HG03571 (cell line): ENCODE measurements around the gene FLOT1.
A peak's percentile ranks its signal among the peaks of the same experiment; 100 is the strongest.
"Not testable (repeated sequence)": the region's sequence is repeated elsewhere in the genome, so short reads cannot be mapped to it uniquely, and the experiment has no call there.

Source experiments
- ATAC-seq: cut with Tn5 transposase; IDR thresholded peaks from one replicate; pipeline ENCODE4 v1.9.1; 2021; ENCODE audit not compliant: unreplicated experiment

The FLOT1 gene

GRCh38 chr6:30767944-30768301, 25.4 kb upstream of the FLOT1 start:
- no peak for ATAC-seq

- peak; percentile 53 for ATAC-seq
These were observed 24.9 kb upstream of the FLOT1 start for GRCh38 chr6:30767158-30767943.

DNA sequence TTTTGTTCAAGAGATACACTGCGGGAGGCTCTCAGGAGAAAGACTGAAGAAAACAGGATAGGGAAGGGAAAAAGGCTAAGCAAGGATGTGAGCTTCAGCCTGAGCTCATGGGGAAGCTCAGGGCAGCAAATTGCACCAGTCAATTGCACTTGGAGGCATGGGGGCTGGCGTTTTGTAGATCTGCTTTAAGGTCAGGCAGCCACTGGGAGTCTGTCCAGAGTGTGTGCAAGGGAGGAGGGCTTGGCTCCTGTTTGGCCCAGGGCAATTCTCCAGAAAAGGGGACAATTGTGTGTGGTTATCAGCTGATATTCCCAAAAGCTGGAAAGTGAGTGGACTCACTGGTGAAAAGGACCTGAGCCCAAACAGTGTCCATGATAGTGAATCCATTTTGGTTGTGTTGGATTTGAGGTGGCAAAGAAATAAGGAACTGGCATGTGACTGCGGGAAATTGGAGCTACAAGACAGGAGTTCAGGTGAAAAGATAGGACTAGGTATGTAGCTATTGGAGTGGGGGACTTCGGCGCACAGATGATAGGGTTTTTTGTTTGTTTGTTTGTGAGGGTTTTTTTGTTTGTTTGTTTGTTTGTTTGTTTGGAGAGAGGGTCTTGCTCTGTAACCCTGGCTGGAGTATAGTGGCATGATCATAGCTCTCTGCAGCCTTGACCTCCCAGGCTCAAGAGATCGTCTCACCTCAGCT, 24.1 kb upstream of the FLOT1 start:
- no peak for ATAC-seq

- not testable (repeated sequence) for ATAC-seq
These were observed 23.0 kb upstream of the FLOT1 start for GRCh38 chr6:30765495-30765894.

DNA sequence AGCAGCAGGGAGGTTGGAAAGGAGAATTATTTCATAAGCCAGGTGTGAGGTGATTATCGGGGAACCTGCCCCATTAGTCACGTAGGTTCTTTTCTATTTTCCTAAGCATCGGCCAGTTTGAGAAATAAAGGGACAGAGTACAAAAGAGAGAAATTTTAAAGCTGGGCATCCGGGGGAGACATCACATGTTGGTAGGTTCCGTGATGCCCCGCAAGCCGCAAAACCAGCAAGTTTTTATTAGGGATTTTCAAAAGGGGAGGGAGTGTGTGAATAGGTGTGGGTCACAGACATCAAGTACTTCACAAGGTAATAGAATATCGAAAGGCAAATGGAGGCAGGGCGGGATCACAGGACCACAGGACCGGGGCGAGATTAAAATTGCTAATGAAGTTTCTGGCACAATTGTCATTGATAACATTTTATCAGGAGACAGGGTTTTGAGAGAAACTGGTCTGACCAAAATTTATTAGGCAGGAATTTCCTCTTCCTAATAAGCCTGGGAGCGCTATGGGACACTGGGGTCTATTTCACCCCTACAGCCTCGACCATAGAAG, 22.1 kb upstream of the FLOT1 start:
- ATAC-seq, result not testable (repeated sequence)

GRCh38 chr6:30763618-30764489, 21.4 kb upstream of the FLOT1 start:
- ATAC-seq, result peak; percentile 36

GRCh38 chr6:30763155-30763617, 20.7 kb upstream of the FLOT1 start:
- peak; percentile 8 for ATAC-seq

GRCh38 chr6:30761791-30762429, 19.4 kb upstream of the FLOT1 start:
- ATAC-seq, result no peak

DNA sequence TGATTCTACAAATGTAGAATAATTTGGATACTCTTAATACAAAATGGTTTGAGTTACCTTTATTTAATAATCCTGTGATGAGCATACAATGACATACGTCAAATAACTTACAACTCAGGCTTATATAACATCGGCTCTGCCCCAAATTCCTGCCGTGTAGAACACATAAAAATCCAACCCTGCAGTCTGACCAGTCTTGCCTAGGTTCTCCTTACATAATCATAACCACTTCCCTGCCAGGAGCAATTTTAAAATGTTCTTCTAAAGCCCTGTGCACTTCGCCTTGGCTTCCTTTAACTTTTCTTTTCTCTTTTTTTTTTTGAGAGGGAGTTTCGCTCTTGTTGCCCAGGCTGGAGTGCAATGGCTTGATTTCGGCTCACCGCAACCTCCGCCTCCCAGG, 18.1 kb upstream of the FLOT1 start:
- ATAC-seq, result no peak

- ATAC-seq, result no peak
These were observed 17.2 kb upstream of the FLOT1 start for GRCh38 chr6:30759575-30760239.

- ATAC-seq, result no peak
These were observed 14.9 kb upstream of the FLOT1 start for GRCh38 chr6:30757261-30757904.

DNA sequence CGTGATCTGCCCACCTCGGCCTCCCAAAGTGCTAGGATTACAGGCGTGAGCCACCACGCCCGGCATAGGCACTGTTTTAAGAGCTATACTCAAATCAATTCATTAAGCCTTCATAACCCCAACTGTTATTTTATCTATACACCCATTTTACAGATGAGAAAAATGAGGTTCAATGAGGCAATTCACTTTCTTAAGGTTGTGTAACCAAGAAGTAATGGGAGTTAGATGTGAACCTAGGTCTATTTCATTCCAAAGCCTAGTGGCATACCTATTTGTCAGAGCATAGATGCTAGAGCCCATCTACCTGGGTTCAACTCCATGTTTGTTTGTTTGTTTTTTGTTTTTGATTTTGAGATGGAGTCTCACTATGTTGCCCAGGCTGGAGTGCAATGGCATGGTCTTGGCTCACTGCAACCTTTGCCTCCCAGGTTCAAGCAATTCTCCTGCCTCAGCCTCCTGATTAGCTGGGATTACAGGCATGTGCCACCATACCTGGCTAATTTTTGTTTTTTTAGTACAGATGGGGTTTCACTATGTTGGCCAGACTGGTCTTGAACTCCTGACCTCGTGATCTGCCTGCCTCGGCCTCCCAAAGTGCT, 14.0 kb upstream of the FLOT1 start:
- not testable (repeated sequence) for ATAC-seq

DNA sequence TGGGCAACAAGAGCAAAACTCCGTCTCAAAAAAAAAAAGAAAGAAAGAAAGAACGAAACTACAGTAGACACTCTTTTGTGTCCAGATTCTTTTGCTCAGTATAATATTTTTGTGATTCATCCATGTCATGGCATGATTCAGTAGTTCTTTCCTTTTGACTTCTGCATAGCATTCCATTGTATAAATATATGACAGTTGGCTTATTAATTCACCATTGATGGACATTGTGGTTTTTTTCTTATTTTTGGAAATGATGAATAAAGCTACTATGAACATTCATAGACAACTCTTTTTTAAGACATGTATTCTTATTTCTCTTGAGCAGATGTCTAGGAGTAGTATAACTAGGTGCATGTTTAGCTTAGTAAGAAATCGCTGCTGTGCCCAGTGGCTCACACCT, 12.1 kb upstream of the FLOT1 start:
- no peak for ATAC-seq

DNA sequence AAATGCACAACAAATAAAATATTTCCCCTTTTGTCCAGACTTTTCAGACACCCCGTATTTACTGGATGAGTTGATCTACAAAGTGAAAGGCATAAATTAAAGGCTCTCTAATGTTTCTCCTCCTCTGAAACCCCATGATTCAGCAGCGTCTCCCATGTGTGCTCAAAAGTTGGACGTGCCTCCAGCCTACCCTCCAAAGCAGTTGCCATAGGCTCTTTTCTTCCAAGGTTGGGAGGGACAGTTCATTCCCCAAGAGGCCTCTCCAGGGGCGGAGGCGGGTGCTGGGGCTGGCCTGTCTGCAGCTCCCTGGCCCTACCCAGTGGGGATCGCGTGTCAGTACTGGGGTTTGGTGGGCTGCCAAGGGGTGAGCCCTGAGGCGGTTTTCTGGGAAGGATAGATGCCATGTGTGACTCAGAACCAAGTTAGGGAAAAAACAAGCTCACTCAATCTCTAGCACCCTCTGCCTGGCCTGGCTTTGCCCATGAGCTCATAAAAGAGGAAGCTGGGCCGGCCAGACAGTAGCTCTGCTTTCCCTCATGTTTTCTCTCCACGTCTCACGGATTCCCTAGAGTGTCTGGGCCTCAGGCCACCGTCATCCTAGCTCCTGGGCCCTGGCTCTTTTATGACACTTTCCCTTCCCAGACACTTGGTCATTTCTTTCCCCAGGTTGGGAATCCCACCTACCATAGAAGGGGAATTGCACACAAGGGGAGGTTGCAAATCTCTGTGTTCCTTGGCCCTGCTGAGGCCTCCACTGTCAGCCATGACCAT, 9.9 kb upstream of the FLOT1 start:
- no peak for ATAC-seq

GRCh38 chr6:30750379-30750668, 7.8 kb upstream of the FLOT1 start:
- no peak for ATAC-seq

- no peak for ATAC-seq
These were observed 7.3 kb upstream of the FLOT1 start for GRCh38 chr6:30749554-30750378.

GRCh38 chr6:30748851-30749540, 6.5 kb upstream of the FLOT1 start:
- no peak for ATAC-seq
